OCI-LY1 (cell line): Measurements from ENCODE around the gene SCAP.
"Not testable (repeated sequence)": the region's sequence is repeated elsewhere in the genome, so short reads cannot be mapped to it uniquely, and the experiment has no call there.

Experiments
- H2AFZ ChIP-seq: fragments of 200-600 bp; sonication (generic), shearing (Covaris generic); 2 replicates; pipeline ENCODE4 v1.6.0; 2014; ENCODE audit warnings: antibody characterized with exemption, mild to moderate bottlenecking, low read length
- H3F3A ChIP-seq: fragments of 200-600 bp; sonication (generic), shearing (Covaris generic); 2 replicates; pipeline ENCODE4 v1.6.0; 2014; ENCODE audit warnings: mild to moderate bottlenecking, antibody characterized with exemption, low read length, moderate library complexity; ENCODE audit not compliant: insufficient read depth
- H3K27ac ChIP-seq: fragments of 200-600 bp; sonication (generic); 2 replicates; pipeline ENCODE4 v1.5.1; 2014; ENCODE audit warnings: low read length, mixed run types, mild to moderate bottlenecking, low read depth; ENCODE audit not compliant: poor library complexity, severe bottlenecking
- H3K27me3 ChIP-seq: fragments of 200-600 bp; sonication (generic); 2 replicates; pipeline ENCODE4 v1.6.0; 2014; ENCODE audit warnings: antibody characterized with exemption, mild to moderate bottlenecking, low read length, moderate library complexity; ENCODE audit not compliant: insufficient read depth
- H3K36me3 ChIP-seq: fragments of 200-600 bp; sonication (generic); 2 replicates; pipeline ENCODE4 v1.6.1; 2014; ENCODE audit warnings: mild to moderate bottlenecking, antibody characterized with exemption, low read length, moderate library complexity, mixed read lengths; ENCODE audit not compliant: insufficient read depth
- H3K4me1 ChIP-seq: fragments of 200-600 bp; sonication (generic); 2 replicates; pipeline ENCODE4 v1.5.1; 2014; ENCODE audit warnings: mild to moderate bottlenecking, low read length, moderate library complexity; ENCODE audit not compliant: insufficient read depth, severe bottlenecking
- H3K4me2 ChIP-seq: fragments of 200-600 bp; sonication (generic), shearing (Covaris generic); 2 replicates; pipeline ENCODE4 v1.6.1; 2014; ENCODE audit warnings: low read length
- H3K4me3 ChIP-seq: fragments of 200-600 bp; sonication (generic); 2 replicates; pipeline ENCODE4 v1.5.1; 2014; ENCODE audit warnings: low read length, low read depth, mild to moderate bottlenecking, mixed read lengths; ENCODE audit not compliant: poor library complexity, severe bottlenecking
- H3K79me2 ChIP-seq: fragments of 200-600 bp; shearing (Covaris generic); 2 replicates; pipeline ENCODE4 v1.6.1; 2016; ENCODE audit warnings: mixed run types, low read length, mixed read lengths; ENCODE audit not compliant: insufficient read depth
- H3K9ac ChIP-seq: fragments of 200-600 bp; sonication (generic), shearing (Covaris generic); 2 replicates; pipeline ENCODE4 v1.6.1; 2014; ENCODE audit warnings: mild to moderate bottlenecking, low read length, mixed read lengths
- H3K9me2 ChIP-seq: fragments of 200-600 bp; sonication (generic), shearing (Covaris generic); 2 replicates; pipeline ENCODE4 v1.6.1; 2014; ENCODE audit warnings: low read depth, mild to moderate bottlenecking, low read length, mixed read lengths
- H3K9me3 ChIP-seq: fragments of 200-600 bp; shearing (Covaris generic); 2 replicates; pipeline ENCODE4 v1.6.1; 2014; ENCODE audit warnings: low read length, mixed read lengths
- H4K20me1 ChIP-seq: fragments of 200-600 bp; sonication (generic), shearing (Covaris generic); 2 replicates; pipeline ENCODE4 v1.6.0; 2016; ENCODE audit warnings: mild to moderate bottlenecking, low read length; ENCODE audit not compliant: insufficient read depth
- EZH2 ChIP-seq: fragments of 200-600 bp; sonication (generic), shearing (Covaris generic); IDR thresholded peaks from 2 replicates; pipeline ENCODE4 v1.8.0; 2017; ENCODE audit warnings: borderline replicate concordance, mixed run types, mild to moderate bottlenecking, antibody characterized with exemption, low read length, moderate library complexity, mixed read lengths
- TF ChIP-seq, protein P1 (sequence below): fragments of 200-600 bp; sonication (generic), shearing (Covaris generic); IDR thresholded peaks from 2 replicates; pipeline ENCODE4 v1.5.1; 2017; ENCODE audit warnings: mild to moderate bottlenecking, antibody characterized with exemption, low read length, moderate library complexity, mixed read lengths

SCAP gene

DNA sequence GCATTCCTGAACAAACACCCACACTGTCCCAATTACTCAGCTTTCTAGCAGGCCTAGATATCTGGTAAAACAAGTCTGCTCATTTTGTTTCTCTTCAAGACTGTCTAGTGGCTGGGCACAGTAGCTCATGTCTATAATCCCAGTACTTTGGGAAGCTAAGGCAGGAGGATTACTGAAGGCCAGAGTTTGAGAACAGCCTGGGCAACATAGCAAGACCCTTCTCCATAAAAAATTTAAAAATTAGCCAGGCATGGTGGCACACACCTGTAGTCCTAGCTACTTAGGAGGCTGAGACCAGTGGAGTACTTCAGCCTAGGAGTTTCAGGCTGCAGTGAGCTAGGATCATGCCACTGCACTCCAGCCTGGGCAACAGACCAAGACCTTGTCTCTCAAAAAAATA, 101.2 kb downstream of the SCAP start:
- no peak overlapping the region for H3K9ac ChIP-seq
- H3K9me3 ChIP-seq: no peaks in the 10 kb centered on the region
- peaks cover 4% of the 10 kb centered on the region for H3K4me1 ChIP-seq
- no peak overlapping the region for H3K27ac ChIP-seq
- no peak overlapping the region for H3K4me3 ChIP-seq
- TF ChIP-seq, protein P1, sequence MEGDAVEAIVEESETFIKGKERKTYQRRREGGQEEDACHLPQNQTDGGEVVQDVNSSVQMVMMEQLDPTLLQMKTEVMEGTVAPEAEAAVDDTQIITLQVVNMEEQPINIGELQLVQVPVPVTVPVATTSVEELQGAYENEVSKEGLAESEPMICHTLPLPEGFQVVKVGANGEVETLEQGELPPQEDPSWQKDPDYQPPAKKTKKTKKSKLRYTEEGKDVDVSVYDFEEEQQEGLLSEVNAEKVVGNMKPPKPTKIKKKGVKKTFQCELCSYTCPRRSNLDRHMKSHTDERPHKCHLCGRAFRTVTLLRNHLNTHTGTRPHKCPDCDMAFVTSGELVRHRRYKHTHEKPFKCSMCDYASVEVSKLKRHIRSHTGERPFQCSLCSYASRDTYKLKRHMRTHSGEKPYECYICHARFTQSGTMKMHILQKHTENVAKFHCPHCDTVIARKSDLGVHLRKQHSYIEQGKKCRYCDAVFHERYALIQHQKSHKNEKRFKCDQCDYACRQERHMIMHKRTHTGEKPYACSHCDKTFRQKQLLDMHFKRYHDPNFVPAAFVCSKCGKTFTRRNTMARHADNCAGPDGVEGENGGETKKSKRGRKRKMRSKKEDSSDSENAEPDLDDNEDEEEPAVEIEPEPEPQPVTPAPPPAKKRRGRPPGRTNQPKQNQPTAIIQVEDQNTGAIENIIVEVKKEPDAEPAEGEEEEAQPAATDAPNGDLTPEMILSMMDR: no peak
- no peak for TF ChIP-seq EZH2
- no peak overlapping the region for H3K4me2 ChIP-seq
- H3F3A ChIP-seq: no peaks in the 10 kb centered on the region
- no peaks in the 10 kb centered on the region for H4K20me1 ChIP-seq
- no peaks in the 10 kb centered on the region for H3K9me2 ChIP-seq
- no peaks in the 10 kb centered on the region for H3K27me3 ChIP-seq
- no peak overlapping the region for H2AFZ ChIP-seq
- H3K36me3 ChIP-seq: no peaks in the 10 kb centered on the region
- no peaks in the 10 kb centered on the region for H3K79me2 ChIP-seq

DNA sequence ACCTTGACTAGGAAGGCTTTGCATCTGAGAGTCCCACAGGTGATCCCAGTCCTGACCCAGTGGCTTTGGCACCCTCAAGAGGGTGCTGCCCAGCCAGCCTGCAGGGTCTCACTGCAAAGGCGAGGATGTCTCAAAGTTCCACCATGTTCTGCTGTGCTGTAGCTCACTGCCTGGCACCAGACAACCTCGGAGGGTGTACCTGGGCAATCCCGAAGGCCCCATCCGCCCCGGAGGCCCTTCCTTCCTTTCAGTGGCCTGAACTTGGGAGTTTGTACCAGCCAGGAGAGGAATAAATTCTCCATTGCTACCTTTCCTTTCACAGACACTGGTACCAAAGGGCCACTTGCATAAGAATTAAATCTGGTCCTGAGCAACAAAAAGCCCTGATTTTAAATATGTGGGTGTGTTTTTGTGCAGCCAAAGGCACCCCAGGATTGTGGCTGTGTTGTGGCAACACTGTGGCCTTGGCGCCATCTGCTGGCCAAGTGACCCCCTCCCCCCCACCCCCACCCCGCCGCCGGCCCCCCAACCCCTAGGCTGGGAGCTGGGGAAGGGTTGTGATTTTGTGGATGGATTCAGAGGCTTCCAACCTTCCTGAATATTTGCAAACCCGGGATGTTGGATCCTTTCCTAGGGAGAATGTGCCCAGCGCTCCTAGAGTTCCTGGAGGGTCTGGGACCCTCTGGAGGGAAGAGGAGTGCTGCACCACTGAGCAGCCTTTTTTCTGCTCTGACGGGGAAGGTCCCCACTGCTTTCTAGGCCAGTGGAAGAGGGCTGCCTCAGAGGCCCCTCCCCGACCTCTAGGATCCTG, 104.6 kb downstream of the SCAP start:
- no peak overlapping the region for H3K4me2 ChIP-seq

DNA sequence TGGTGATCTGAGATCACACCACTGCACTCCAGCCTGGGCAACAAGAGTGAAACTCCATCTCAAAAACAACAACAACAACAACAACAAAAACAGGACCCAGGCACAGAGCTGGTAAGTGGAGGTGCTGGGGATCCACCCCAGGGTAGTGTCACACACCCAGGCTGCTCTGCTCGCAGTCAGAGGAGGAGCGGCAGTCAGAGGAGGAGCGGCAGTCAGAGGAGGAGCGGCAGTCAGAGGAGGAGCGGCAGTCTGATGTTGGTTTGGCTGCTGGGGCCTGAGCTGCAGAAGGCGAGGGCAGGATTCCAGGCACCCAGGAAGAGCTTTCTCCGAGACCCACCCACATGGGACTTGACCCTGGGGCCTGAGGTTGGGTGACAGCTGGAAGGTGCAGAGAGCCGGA, 105.7 kb downstream of the SCAP start:
- not testable (repeated sequence) for H3K4me2 ChIP-seq, H3K9ac ChIP-seq, H4K20me1 ChIP-seq, H3F3A ChIP-seq, H3K27ac ChIP-seq, H3K9me3 ChIP-seq, H3K4me1 ChIP-seq, H3K79me2 ChIP-seq, H3K36me3 ChIP-seq, H3K27me3 ChIP-seq, H3K9me2 ChIP-seq, H3K4me3 ChIP-seq, H2AFZ ChIP-seq

More for the DNA sequence above, 104.6 kb downstream of the SCAP start:
- H3K79me2 ChIP-seq: no peaks in the 10 kb centered on the region
- H3K4me1 ChIP-seq: no peaks in the 10 kb centered on the region
- TF ChIP-seq, protein P1: peak; percentile 22; the same call in 1 of the 2 replicates
- TF ChIP-seq EZH2: no peak
- H2AFZ ChIP-seq: no peak overlapping the region
- H3K36me3 ChIP-seq: no peaks in the 10 kb centered on the region
- H4K20me1 ChIP-seq: no peaks in the 10 kb centered on the region
- no peak overlapping the region for H3K27ac ChIP-seq
- H3K27me3 ChIP-seq: no peaks in the 10 kb centered on the region
- H3K9ac ChIP-seq: no peak overlapping the region
- H3K9me2 ChIP-seq: no peaks in the 10 kb centered on the region
- H3K4me3 ChIP-seq: no peak overlapping the region
- no peaks in the 10 kb centered on the region for H3K9me3 ChIP-seq
- H3F3A ChIP-seq: no peaks in the 10 kb centered on the region

DNA sequence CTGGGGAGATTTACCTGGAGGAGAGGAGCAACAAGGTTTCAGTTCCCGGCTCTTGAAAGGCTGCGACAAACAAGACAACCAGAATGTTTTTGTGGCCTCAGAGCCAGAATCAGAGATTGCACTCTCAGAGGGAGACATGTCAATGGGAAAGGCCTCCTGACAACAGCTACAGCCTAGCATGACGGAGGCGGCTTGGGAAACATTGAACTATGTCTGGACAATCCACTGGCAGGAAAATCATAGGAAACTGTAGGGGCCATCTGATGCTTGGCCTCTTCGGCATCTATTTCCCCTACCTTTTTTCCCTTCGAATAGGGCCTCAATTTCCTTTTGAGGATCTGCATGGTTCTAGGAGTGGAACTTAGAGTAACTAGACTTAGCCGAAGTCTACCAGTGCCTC, 108.1 kb downstream of the SCAP start:
- Histone ChIP-seq H3K4me3 (no peak overlapping the region), H3K4me1 (peaks cover 3% of the 10 kb centered on the region), H3K36me3 (no peaks in the 10 kb centered on the region), H3K27me3 (no peaks in the 10 kb centered on the region), H2AFZ (no peak overlapping the region), H3K79me2 (no peaks in the 10 kb centered on the region), H4K20me1 (no peaks in the 10 kb centered on the region), H3K4me2 (no peak overlapping the region), H3F3A (no peaks in the 10 kb centered on the region), H3K27ac (no peak overlapping the region), H3K9me2 (no peaks in the 10 kb centered on the region), H3K9ac (no peak overlapping the region), H3K9me3 (no peaks in the 10 kb centered on the region)
- TF ChIP-seq, protein P1: no peak
- no peak for TF ChIP-seq EZH2
